Pancreas (tissue), 10 donors: Measurements from ENCODE around the gene PMS1. TPM values are rescaled to one million over a fixed set of nuclear protein-coding genes. Genes with fewer than 3 reads are reported as not detected.
"Not testable (repeated sequence)": the region's sequence is repeated elsewhere in the genome, so short reads cannot be mapped to it uniquely, and the experiment has no call there.

Experiments used
- ATAC-seq, 4 donors: fragments of 200-7000 bp; cut with Tn5 transposase; one replicate each; pipeline versions ENCODE4 v1.8.0 to v1.9.1; 2020; ENCODE audit warnings: mild to moderate bottlenecking in 4 of 4, moderate library complexity in 4 of 4
- DNase-seq, 6 donors: peaks; one replicate each; pipeline ENCODE4 v3.0.0-alpha.2; 2020
- FAIRE-seq: peaks from 2 replicates; lab custom pipeline; 2012; peaks lifted over from hg19 to GRCh38; lab: Jason Lieb, UNC
- H3K27ac ChIP-seq, 4 donors: fragments of 200-600 bp; sonication (generic); 1 replicate in 3 of 4; 2 replicates in 1 of 4; pipeline versions ENCODE4 v1.5.0 to v1.8.0; 2020
- H3K27me3 ChIP-seq, 4 donors: fragments of 200-600 bp; one replicate each; pipeline ENCODE4 v1.8.0; 2021
- H3K36me3 ChIP-seq, 3 donors: fragments of 200-600 bp; sonication (generic) in 1 of 3; one replicate each; pipeline versions ENCODE4 v1.5.0 to v1.8.0; 2020 to 2021
- H3K4me1 ChIP-seq, 3 donors: fragments of 200-600 bp; one replicate each; pipeline ENCODE4 v1.8.0; 2021
- H3K4me3 ChIP-seq, 4 donors: fragments of 200-600 bp; sonication (generic) in 2 of 4; one replicate each; pipeline versions ENCODE4 v1.5.0 to v1.8.0; 2020 to 2021
- H3K9me3 ChIP-seq, 4 donors: fragments of 200-600 bp; one replicate each; pipeline ENCODE4 v1.8.0; 2021
- CTCF ChIP-seq, 4 donors: fragments of 200-600 bp; sonication (generic) in 3 of 4; IDR thresholded peaks; one replicate each; pipeline versions ENCODE4 v1.5.0 to v1.8.0; 2021; ENCODE audit warnings: antibody characterized with exemption in 4 of 4
- WGBS, 2 donors: extraction: QIAGEN DNeasy Blood & Tissue Kit; methylation state at CpG; one replicate each; pipeline ENCODE4 v1.1.7; 2013; 5-methylcytosine and 5-hydroxymethylcytosine counted together
- intact Hi-C, 3 donors: fragments of 100-400 bp; cut with DNase I; formaldehyde crosslinking; loops; one replicate each; pipeline versions ENCODE4 v1.11.1 to v1.14.2; 2022
- polyA plus RNA-seq, 2 donors: library from polyadenylated mRNA; stranded (reverse); fragments of 200-250 nt; gene quantifications; one replicate each; pipeline ENCODE4 v1.2.3, GENCODE V29; 2013
- total RNA-seq, 6 donors: library from RNA; stranded (reverse); fragmentation: NEBNext Ultra II Directional in 4 of 6; extraction: Animal tissue kit (Norgen Biotek cat#: 25700) in 4 of 6; gene quantifications; one replicate each; pipeline versions ENCODE4 v1.2.1 to v1.2.4, GENCODE V29; 2021 to 2023
- donor health status: healthy with polysubstance abuse.
- donor health status: DM: no; HTN: no; CAD: no; lungs with moderate emphysema.
- donor health status: DM: no; HTN: no; CAD: no.
- donor health status: control.
- donor health status: control.
- donor health status: Bipolar disorder and iron deficiency.
- donor health status: DM: yes; HTN: yes; CAD: no.
- donor health status: DM: no; HTN: no; CAD: no.
- donor health status: DM: no; HTN: no; CAD: no.
- donor health status: DM: yes; HTN: yes; CAD: no.

PMS1 gene
- total and polyA plus RNA-seq, 8 donors: 8.1 to 17.1 (median 10.6) TPM

GRCh38 chr2:189826039-189826438 is 41.8 kb downstream of the PMS1 start:
- intact Hi-C loops: no loop called here
- no peak for TF ChIP-seq CTCF (IDR thresholded peaks at IDR 0.05)
- FAIRE-seq (no peak), ATAC-seq (no peak), DNase-seq (no peak)
- Histone ChIP-seq H3K4me3 (no peak overlapping the region), H3K27me3 (no peaks in the 10 kb centered on the region), H3K4me1 (no peaks in the 10 kb centered on the region), H3K36me3 (no peaks in the 10 kb centered on the region), H3K9me3 (no peaks in the 10 kb centered on the region), H3K27ac (no peak overlapping the region)
- WGBS, 2 donors: 97 to 99% methylated on average over 5 of the region's 5 CpGs

GRCh38 chr2:189829102-189829833 is 45.0 kb downstream of the PMS1 start:
- Histone ChIP-seq H3K36me3 (no peaks in the 10 kb centered on the region), H3K4me1 (no peaks in the 10 kb centered on the region), H3K27ac (no peak overlapping the region), H3K27me3 (no peaks in the 10 kb centered on the region), H3K9me3 (no peaks in the 10 kb centered on the region), H3K4me3 (no peak overlapping the region)
- DNase-seq (no peak), FAIRE-seq (no peak), ATAC-seq (no peak)
- TF ChIP-seq CTCF (IDR thresholded peaks at IDR 0.05): no peak
- intact Hi-C loops: no loop called here
- 69% methylated on average over 4 of the region's 4 CpGs for WGBS, 2 donors

GRCh38 chr2:189830510-189830909 is 46.3 kb downstream of the PMS1 start:
- no peak for TF ChIP-seq CTCF (IDR thresholded peaks at IDR 0.05)
- no peaks in the 10 kb centered on the region for H3K4me1 ChIP-seq
- intact Hi-C loops: no loop called here
- H3K27ac ChIP-seq: no peak overlapping the region
- H3K9me3 ChIP-seq: no peaks in the 10 kb centered on the region
- no peaks in the 10 kb centered on the region for H3K36me3 ChIP-seq
- FAIRE-seq (no peak), ATAC-seq (no peak), DNase-seq (no peak)
- 95 to 100% methylated on average over 1 of the region's 1 CpG for WGBS, 2 donors
- H3K27me3 ChIP-seq: no peaks in the 10 kb centered on the region
- H3K4me3 ChIP-seq: no peak overlapping the region

- no peak for ATAC-seq
- no peak for DNase-seq
- H3K27me3 ChIP-seq: no peaks in the 10 kb centered on the region
- H3K36me3 ChIP-seq: no peaks in the 10 kb centered on the region
- no peak overlapping the region for H3K27ac ChIP-seq
- intact Hi-C loops: no loop called here
- no peaks in the 10 kb centered on the region for H3K9me3 ChIP-seq
- H3K4me3 ChIP-seq: no peak overlapping the region
- 94 to 95% methylated on average over 3 of the region's 3 CpGs for whole genome bisulfite sequencing, 2 donors
- H3K4me1 ChIP-seq: no peaks in the 10 kb centered on the region
- no peak for FAIRE-seq
- no peak for TF ChIP-seq CTCF (IDR thresholded peaks at IDR 0.05)
Observed at GRCh38 chr2:189834059-189834458, 49.8 kb downstream of the PMS1 start.

GRCh38 chr2:189834642-189835041 is 50.4 kb downstream of the PMS1 start:
- intact Hi-C loops: not testable (repeated sequence)

More at GRCh38 chr2:189834642-189835041, 50.4 kb downstream of the PMS1 start:
- not testable (repeated sequence) for FAIRE-seq, H3K4me3 ChIP-seq, H3K27ac ChIP-seq, DNase-seq, ATAC-seq, H3K9me3 ChIP-seq, H3K27me3 ChIP-seq, H3K36me3 ChIP-seq, H3K4me1 ChIP-seq
- WGBS, 2 donors: 91 to 94% methylated on average over 1 of the region's 1 CpG
